H1 (cell line): ENCODE results near the gene AGO3. TPM values are rescaled to one million over a fixed set of nuclear protein-coding genes. Genes with fewer than 3 reads are reported as not detected.

Experiments
- CTCF ChIA-PET: fragments of 300-600 bp; sonication (Branson Sonifier 250); formaldehyde crosslinking; loops from one replicate; lab custom pipeline; 2021; ENCODE audit not compliant: partially characterized antibody; lab: Charles Lee
- POLR2A ChIA-PET: fragments of 300-600 bp; sonication (Branson Sonifier 250); formaldehyde crosslinking; loops from one replicate; lab custom pipeline; 2021; ENCODE audit warnings: inconsistent platforms; ENCODE audit not compliant: partially characterized antibody; lab: Charles Lee
- DNase-seq, 2 experiments: peaks; one replicate each; pipeline versions ENCODE4 v3.0.0 to v3.0.0-alpha.2; 2010 to 2022; ENCODE audit warnings: low spot score in 2 of 2, low read depth in 1 of 2, mixed read lengths in 1 of 2
- FAIRE-seq: peaks from 2 replicates; lab custom pipeline; 2011; peaks lifted over from hg19 to GRCh38; lab: Jason Lieb, UNC
- H2AFZ ChIP-seq: 2 replicates; pipeline ENCODE4 v1.8.1; 2012; ENCODE audit warnings: low read length, inconsistent platforms
- H2AK5ac ChIP-seq: 2 replicates; pipeline ENCODE4 v1.6.1; 2013; ENCODE audit warnings: low read depth, low read length
- H2BK120ac ChIP-seq: replicated peaks from 2 replicates; pipeline ENCODE3; 2013; ENCODE audit warnings: low read depth, low read length, inconsistent platforms
- H2BK12ac ChIP-seq: 2 replicates; pipeline ENCODE4 v1.6.1; 2013; ENCODE audit warnings: low read depth, low read length
- H2BK15ac ChIP-seq: 2 replicates; pipeline ENCODE4 v1.6.1; 2013; ENCODE audit warnings: low read length
- H2BK20ac ChIP-seq: 2 replicates; pipeline ENCODE4 v1.6.1; 2013; ENCODE audit warnings: low read length
- H2BK5ac ChIP-seq: 2 replicates; pipeline ENCODE4 v1.6.1; 2013; ENCODE audit warnings: low read depth, low read length
- H3K14ac ChIP-seq: 2 replicates; pipeline ENCODE4 v1.6.1; 2013; ENCODE audit warnings: inconsistent platforms; ENCODE audit not compliant: insufficient read length
- H3K18ac ChIP-seq: 2 replicates; pipeline ENCODE4 v1.6.1; 2013; ENCODE audit warnings: low read length; ENCODE audit errors: extremely low read depth
- H3K23ac ChIP-seq: 2 replicates; pipeline ENCODE4 v1.6.1; 2013; ENCODE audit warnings: inconsistent platforms; ENCODE audit not compliant: insufficient read length
- H3K23me2 ChIP-seq: 2 replicates; pipeline ENCODE4 v1.6.1; 2013; ENCODE audit warnings: low read depth, low read length
- H3K27ac ChIP-seq: 2 replicates; pipeline ENCODE4 v1.6.1; 2011; ENCODE audit warnings: low read depth, low read length, inconsistent platforms
- H3K27me3 ChIP-seq, 4 experiments: replicated peaks in 1 of 4; 1 replicate in 1 of 4; 2 replicates in 3 of 4; pipeline versions ENCODE4 v1.6.1 to v1.8.1; 2011 to 2013; ENCODE audit warnings: low read length in 3 of 4, mild to moderate bottlenecking in 3 of 4, inconsistent platforms in 2 of 4, mixed read lengths in 2 of 4, moderate library complexity in 1 of 4; ENCODE audit not compliant: control insufficient read depth in 3 of 4, insufficient read depth in 3 of 4; ENCODE audit errors: extremely low read depth in 1 of 4
- H3K36me3 ChIP-seq, 4 experiments: 2 replicates each; pipeline versions ENCODE4 v1.6.1 to v1.8.1; 2011 to 2013; ENCODE audit warnings: mild to moderate bottlenecking in 4 of 4, low read length in 3 of 4, moderate library complexity in 2 of 4, control low read depth in 1 of 4, inconsistent platforms in 1 of 4; ENCODE audit not compliant: insufficient read depth in 4 of 4, control insufficient read depth in 2 of 4
- H3K4ac ChIP-seq: replicated peaks from 2 replicates; pipeline ENCODE3; 2013; ENCODE audit warnings: low read length, low read depth, mixed read lengths, inconsistent platforms; ENCODE audit not compliant: insufficient read length
- H3K4me1 ChIP-seq, 4 experiments: replicated peaks in 1 of 4; 1 replicate in 1 of 4; 2 replicates in 3 of 4; pipeline versions ENCODE4 v1.6.1 to v1.8.1; 2011 to 2013; ENCODE audit warnings: low read length in 3 of 4, inconsistent platforms in 2 of 4, mixed read lengths in 1 of 4; ENCODE audit not compliant: insufficient read depth in 4 of 4, control insufficient read depth in 3 of 4
- H3K4me2 ChIP-seq, 2 experiments: 2 replicates each; pipeline versions ENCODE4 v1.6.1 to v1.8.1; 2011 to 2013; ENCODE audit warnings: low read depth in 2 of 2, low read length in 2 of 2, control low read depth in 1 of 2, inconsistent platforms in 1 of 2, mild to moderate bottlenecking in 1 of 2; ENCODE audit not compliant: insufficient read depth in 1 of 2
- H3K4me3 ChIP-seq, 4 experiments: fragments of 200-600, 300-600 bp in 1 of 4; sonication (generic), shearing (Covaris generic), sonication (Bioruptor Twin) in 1 of 4; 2 replicates each; pipeline versions ENCODE4 v1.5.1 to v1.8.1; 2011 to 2016; ENCODE audit warnings: low read length in 4 of 4, low read depth in 3 of 4, control low read depth in 2 of 4, inconsistent platforms in 2 of 4, mild to moderate bottlenecking in 2 of 4, mixed read lengths in 1 of 4, moderate library complexity in 1 of 4; ENCODE audit not compliant: insufficient read depth in 2 of 4; ENCODE audit errors: extremely low read depth in 1 of 4
- H3K56ac ChIP-seq: replicated peaks from 2 replicates; pipeline ENCODE3; 2013; ENCODE audit warnings: low read depth, mild to moderate bottlenecking, mixed read lengths, low read length, inconsistent platforms; ENCODE audit not compliant: insufficient read length
- H3K79me1 ChIP-seq: 2 replicates; pipeline ENCODE4 v1.6.1; 2013; ENCODE audit warnings: low read depth, low read length, control low read depth
- H3K79me2 ChIP-seq, 2 experiments: 2 replicates each; pipeline versions ENCODE4 v1.6.1 to v1.8.1; 2012 to 2013; ENCODE audit warnings: low read length in 2 of 2, mild to moderate bottlenecking in 2 of 2, inconsistent platforms in 1 of 2; ENCODE audit not compliant: insufficient read depth in 2 of 2, control insufficient read depth in 1 of 2
- H3K9ac ChIP-seq, 4 experiments: replicated peaks in 1 of 4; 1 replicate in 1 of 4; 2 replicates in 3 of 4; pipeline versions ENCODE4 v1.6.1 to v1.8.1; 2011 to 2013; ENCODE audit warnings: low read depth in 3 of 4, low read length in 3 of 4, control low read depth in 2 of 4, mild to moderate bottlenecking in 2 of 4, moderate library complexity in 2 of 4, inconsistent platforms in 1 of 4; ENCODE audit errors: extremely low read depth in 1 of 4
- H3K9me3 ChIP-seq, 2 experiments: 2 replicates each; pipeline versions ENCODE4 v1.6.1 to v1.8.1; 2012 to 2013; ENCODE audit warnings: mild to moderate bottlenecking in 2 of 2, moderate library complexity in 2 of 2, control low read depth in 1 of 2, inconsistent platforms in 1 of 2, low read depth in 1 of 2, low read length in 1 of 2, mixed read lengths in 1 of 2; ENCODE audit not compliant: insufficient read depth in 2 of 2
- H4K20me1 ChIP-seq, 2 experiments: replicated peaks in 1 of 2; 2 replicates each; pipeline versions ENCODE3 to v1.8.1; 2011 to 2013; ENCODE audit warnings: inconsistent platforms in 2 of 2, low read length in 2 of 2, mild to moderate bottlenecking in 1 of 2; ENCODE audit not compliant: insufficient read depth in 2 of 2, control insufficient read depth in 1 of 2
- H4K5ac ChIP-seq: 2 replicates; pipeline ENCODE4 v1.6.1; 2013; ENCODE audit warnings: low read length, low read depth, mixed read lengths, inconsistent platforms; ENCODE audit not compliant: insufficient read length
- H4K8ac ChIP-seq: 2 replicates; pipeline ENCODE4 v1.8.0; 2013; ENCODE audit warnings: mild to moderate bottlenecking, moderate library complexity, low read length, inconsistent platforms; ENCODE audit not compliant: insufficient read depth; ENCODE audit errors: extremely low read depth
- H4K91ac ChIP-seq: replicated peaks from 2 replicates; pipeline ENCODE3; 2013; ENCODE audit warnings: low read length, mixed read lengths, inconsistent platforms; ENCODE audit not compliant: insufficient read length
- JUND ChIP-seq: IDR thresholded peaks from 2 replicates; pipeline ENCODE4 v1.6.1; 2011; ENCODE audit warnings: mild to moderate bottlenecking, improper control_type of control experiment, low read length
- WGBS, 2 experiments: shearing (Covaris generic) in 1 of 2; methylation state at CpG; one replicate each; pipeline versions ENCODE4 v1.1.6 to v1.1.7; 2013 to 2015; ENCODE audit warnings: low lambda C conversion rate in 2 of 2, mixed read lengths in 2 of 2, inconsistent platforms in 1 of 2, low coverage in 1 of 2, missing lambda C conversion rate in 1 of 2; ENCODE audit not compliant: insufficient replicate concordance in 2 of 2, insufficient coverage in 1 of 2, insufficient read length in 1 of 2; ENCODE audit errors: extremely low coverage in 1 of 2, missing lambda C conversion rate in 1 of 2; 5-methylcytosine and 5-hydroxymethylcytosine counted together
- polyA plus RNA-seq, 7 experiments: library from polyadenylated mRNA; depleted of rRNA in 3 of 7; stranded (reverse) in 5 of 7; unstranded in 2 of 7; fragments of >200 nt in 5 of 7; fragments of 200-250 nt in 2 of 7; gene quantifications; 1 replicate in 5 of 7; 2 replicates in 1 of 7; 4 replicates in 1 of 7; pipeline versions ENCODE4 v1.2.1 to v1.2.3, GENCODE V29; 2011 to 2013; ENCODE audit warnings: missing spikeins in 2 of 7, mixed read lengths in 2 of 7
- total RNA-seq: library from RNA; stranded (reverse); fragmentation: NEBNext Ultra II Directional; extraction: Animal tissue kit (Norgen Biotek cat#: 25700); gene quantifications from 2 replicates; pipeline ENCODE4 v1.2.1, GENCODE V29; 2021

AGO3 gene
- total and polyA plus RNA-seq, 2 of the 8 experiments (the other 6 are each of a cell fraction or from before 2014, with no cell fraction given): 10.7 to 26.4 TPM

- H3K36me3 ChIP-seq: no peaks in the 10 kb centered on the region
- 94% methylated on average over 5 of the region's 5 CpGs; no CpG with 5 or more reads in 1 of the 2 experiments for WGBS, 2 experiments
- no peak overlapping the region for H3K4ac ChIP-seq
- H4K5ac ChIP-seq: no peak overlapping the region
- no peak overlapping the region for H4K8ac ChIP-seq
- POLR2A ChIA-PET: interaction anchor here (0.6 to 2.2 kb wide), 7 partner anchors 10 to 33 kb away, joined by 3 to 7 read pairs (median 5); partner anchors contain the start of gene TRAPPC3
- H2BK120ac ChIP-seq: no peak overlapping the region
- FAIRE-seq: no peak
- no peak for DNase-seq
- H3K23ac ChIP-seq: no peak overlapping the region
- H3K4me2 ChIP-seq: no peak overlapping the region
- H2BK5ac ChIP-seq: no peak overlapping the region
- H2BK15ac ChIP-seq: no peak overlapping the region
- H3K56ac ChIP-seq: no peak overlapping the region
- no peak overlapping the region for H3K14ac ChIP-seq
- H2AK5ac ChIP-seq: no peak overlapping the region
- no peaks in the 10 kb centered on the region for H3K79me1 ChIP-seq
- no peaks in the 10 kb centered on the region for H3K79me2 ChIP-seq
- H3K4me3 ChIP-seq: no peak overlapping the region
- H3K27me3 ChIP-seq: no peaks in the 10 kb centered on the region; a peak in 1 of 7 replicates
- no peak overlapping the region for H4K91ac ChIP-seq
- H3K4me1 ChIP-seq: peaks cover 0 to 10% (median 5%) of the 10 kb centered on the region in 4 experiments; a peak in 5 of 7 replicates
- H2BK20ac ChIP-seq: no peak overlapping the region
- H2BK12ac ChIP-seq: no peak overlapping the region
- H3K18ac ChIP-seq: no peak overlapping the region
- no peaks in the 10 kb centered on the region for H3K9me3 ChIP-seq
- no peak overlapping the region for H3K9ac ChIP-seq
- H3K27ac ChIP-seq: no peak overlapping the region
- H3K23me2 ChIP-seq: no peaks in the 10 kb centered on the region
- no peaks in the 10 kb centered on the region for H4K20me1 ChIP-seq
- H2AFZ ChIP-seq: no peak overlapping the region
- CTCF ChIA-PET: interaction anchor here (0.8 to 32.6 kb wide), 10 partner anchors 10 to 183 kb away, joined by 3 to 738 read pairs (median 3); partner anchors contain the start of gene TRAPPC3
- no peak for TF ChIP-seq JUND
Observed at GRCh38 chr1:36116901-36117300, 186.0 kb downstream of the AGO3 start.
